ENCODE results near the gene MXD3. TPM values are rescaled to one million over a fixed set of nuclear protein-coding genes. Genes with fewer than 3 reads are reported as not detected.
"Not testable (repeated sequence)": the region's sequence is repeated elsewhere in the genome, so short reads cannot be mapped to it uniquely, and the experiment has no call there.

The MXD3 gene
- total RNA-seq: 10 to 100 TPM; 45.0 to 51.7 TPM

GRCh38 chr5:177311723-177312648 lies at the start of gene MXD3:
Gene MXD3, minus strand, starts transcription at chr5:177311898. Its CDS starts 68 bp downstream, at chr5:177311830.
- H3K4me3 Mint-ChIP-seq: peak within 1 kb of the TSS; percentile 97
- DNase-seq: peak; percentile 99
- peaks cover 3% of the 10 kb centered on the region for H3K27me3 Mint-ChIP-seq (ENCODE audit: low read depth)
- intact Hi-C loops (cut with micrococcal nuclease): loop anchor here (1.0 to 10.0 kb wide), 9 partner anchors 9 to 775 kb away; partner anchors contain the start of genes GRK6, LMAN2, PDLIM7 and PRELID1
- H3K9me3 Mint-ChIP-seq: no peaks in the 10 kb centered on the region
- peaks cover 20% of the 10 kb centered on the region for H3K4me1 Mint-ChIP-seq (ENCODE audit: low read depth)
- CTCF ChIA-PET: interaction anchor here (0.7 to 2.4 kb wide), 15 partner anchors 24 to 292 kb away, joined by 3 to 21 read pairs (median 5); no protein-coding TSS in a partner anchor
- H3K27ac Mint-ChIP-seq: peak within 1 kb of the TSS; percentile 82
- H3K36me3 Mint-ChIP-seq (ENCODE audit: low read depth): peaks cover 6% of the 10 kb centered on the region

- H3K4me3 Mint-ChIP-seq; H3K27me3 Mint-ChIP-seq (ENCODE audit: low read depth); DNase-seq; H3K9me3 Mint-ChIP-seq; H3K36me3 Mint-ChIP-seq (ENCODE audit: low read depth); H3K27ac Mint-ChIP-seq; intact Hi-C loops (cut with micrococcal nuclease): not testable (repeated sequence)
- H3K4me1 Mint-ChIP-seq (ENCODE audit: low read depth): peaks cover 89% of the 10 kb centered on the region
- CTCF ChIA-PET: interaction anchor here (0.8 to 6.3 kb wide), 12 partner anchors 9 to 247 kb away, joined by 3 to 50 read pairs (median 4); no protein-coding TSS in a partner anchor
Observed at GRCh38 chr5:177360740-177361139, 49.0 kb upstream of the MXD3 start.

GRCh38 chr5:177359860-177360259 lies 48.2 kb upstream of the MXD3 start:
- intact Hi-C loops (cut with micrococcal nuclease): loop anchor here (5.0 kb wide), 1 partner anchor 228 kb away; the partner anchor contains the start of gene NSD1
- Mint-ChIP-seq H3K4me3 (peak overlapping the region; percentile 88), H3K36me3 (ENCODE audit: low read depth) (no peaks in the 10 kb centered on the region), H3K9me3 (peaks cover 7% of the 10 kb centered on the region), H3K4me1 (ENCODE audit: low read depth) (peaks cover 82% of the 10 kb centered on the region), H3K27me3 (ENCODE audit: low read depth) (no peaks in the 10 kb centered on the region), H3K27ac (peak overlapping the region; percentile 87)
- CTCF ChIA-PET: interaction anchor here (0.5 to 6.3 kb wide), 4 partner anchors 11 to 24 kb away, joined by 3 to 50 read pairs (median 4); no protein-coding TSS in a partner anchor
- no peak for DNase-seq

GRCh38 chr5:177359451-177359851 lies 47.8 kb upstream of the MXD3 start:
- H3K4me1 Mint-ChIP-seq (ENCODE audit: low read depth): peaks cover 78% of the 10 kb centered on the region
- H3K27me3 Mint-ChIP-seq (ENCODE audit: low read depth): no peaks in the 10 kb centered on the region
- H3K36me3 Mint-ChIP-seq (ENCODE audit: low read depth): no peaks in the 10 kb centered on the region
- CTCF ChIA-PET: interaction anchor here (1.1 to 6.3 kb wide), 2 partner anchors 12 to 24 kb away, joined by 3 to 50 read pairs; no protein-coding TSS in a partner anchor
- intact Hi-C loops (cut with micrococcal nuclease): loop anchor here (5.0 kb wide), 1 partner anchor 227 kb away; the partner anchor contains the start of gene NSD1
- no peak for DNase-seq
- peak overlapping the region; percentile 88 for H3K4me3 Mint-ChIP-seq
- H3K27ac Mint-ChIP-seq: peak overlapping the region; percentile 87
- peaks cover 7% of the 10 kb centered on the region for H3K9me3 Mint-ChIP-seq

GRCh38 chr5:177358370-177358819 lies 46.7 kb upstream of the MXD3 start:
- Mint-ChIP-seq H3K4me1 (ENCODE audit: low read depth) (peaks cover 69% of the 10 kb centered on the region), H3K9me3 (peaks cover 7% of the 10 kb centered on the region), H3K27ac (peak overlapping the region; percentile 87), H3K4me3 (peak overlapping the region; percentile 88), H3K36me3 (ENCODE audit: low read depth) (no peaks in the 10 kb centered on the region), H3K27me3 (ENCODE audit: low read depth) (no peaks in the 10 kb centered on the region)
- CTCF ChIA-PET: interaction anchor here (0.8 to 6.3 kb wide), 6 partner anchors 10 to 49 kb away, joined by 3 to 50 read pairs (median 4); no protein-coding TSS in a partner anchor
- intact Hi-C loops (cut with micrococcal nuclease): loop anchor here (5.0 kb wide), 1 partner anchor 226 kb away; the partner anchor contains the start of gene NSD1
- DNase-seq: no peak

- Mint-ChIP-seq H3K27ac (peak within 1 kb of the TSS; percentile 87), H3K36me3 (ENCODE audit: low read depth) (no peaks in the 10 kb centered on the region), H3K27me3 (ENCODE audit: low read depth) (no peaks in the 10 kb centered on the region), H3K4me3 (peak within 1 kb of the TSS; percentile 88), H3K9me3 (peaks cover 7% of the 10 kb centered on the region), H3K4me1 (ENCODE audit: low read depth) (peaks cover 62% of the 10 kb centered on the region)
- CTCF ChIA-PET: interaction anchor here (0.8 to 6.3 kb wide), 6 partner anchors 14 to 48 kb away, joined by 3 to 50 read pairs (median 4); no protein-coding TSS in a partner anchor
- intact Hi-C loops (cut with micrococcal nuclease): loop anchor here (5.0 kb wide), 1 partner anchor 225 kb away; the partner anchor contains the start of gene NSD1
- peak; percentile 73 for DNase-seq
Observed at GRCh38 chr5:177357459-177358351, 46.0 kb upstream of the MXD3 start, which contains the start of gene RGS14. Gene RGS14, plus strand, starts transcription at chr5:177357924. Its CDS starts 101 bp downstream, at chr5:177358025.

- no peaks in the 10 kb centered on the region for H3K27me3 Mint-ChIP-seq (ENCODE audit: low read depth)
- no peak for DNase-seq
- peaks cover 56% of the 10 kb centered on the region for H3K4me1 Mint-ChIP-seq (ENCODE audit: low read depth)
- H3K36me3 Mint-ChIP-seq (ENCODE audit: low read depth): no peaks in the 10 kb centered on the region
- CTCF ChIA-PET: interaction anchor here (1.0 to 6.3 kb wide), 2 partner anchors 14 to 33 kb away, joined by 4 to 50 read pairs; no protein-coding TSS in a partner anchor
- intact Hi-C loops (cut with micrococcal nuclease): loop anchor here (5.0 kb wide), 1 partner anchor 225 kb away; the partner anchor contains the start of gene NSD1
- H3K27ac Mint-ChIP-seq: peak overlapping the region; percentile 28
- peak overlapping the region; percentile 88 for H3K4me3 Mint-ChIP-seq
- H3K9me3 Mint-ChIP-seq: peaks cover 7% of the 10 kb centered on the region
Observed at GRCh38 chr5:177357146-177357458, 45.4 kb upstream of the MXD3 start.

- H3K4me3 Mint-ChIP-seq: no peak overlapping the region
- no peak for DNase-seq
- peaks cover 7% of the 10 kb centered on the region for H3K9me3 Mint-ChIP-seq
- H3K36me3 Mint-ChIP-seq (ENCODE audit: low read depth): no peaks in the 10 kb centered on the region
- no peaks in the 10 kb centered on the region for H3K27me3 Mint-ChIP-seq (ENCODE audit: low read depth)
- H3K4me1 Mint-ChIP-seq (ENCODE audit: low read depth): peaks cover 52% of the 10 kb centered on the region
- intact Hi-C loops (cut with micrococcal nuclease): loop anchor here (5.0 kb wide), 1 partner anchor 224 kb away; the partner anchor contains the start of gene NSD1
- CTCF ChIA-PET: interaction anchor here (1.0 to 6.3 kb wide), 2 partner anchors 14 to 34 kb away, joined by 4 to 50 read pairs; no protein-coding TSS in a partner anchor
- H3K27ac Mint-ChIP-seq: no peak overlapping the region
Observed at GRCh38 chr5:177356746-177357145, 45.0 kb upstream of the MXD3 start.

- no peak for DNase-seq
- Mint-ChIP-seq H3K27ac (no peak overlapping the region), H3K36me3 (ENCODE audit: low read depth) (no peaks in the 10 kb centered on the region), H3K27me3 (ENCODE audit: low read depth) (no peaks in the 10 kb centered on the region), H3K4me1 (ENCODE audit: low read depth) (peaks cover 44% of the 10 kb centered on the region), H3K9me3 (peaks cover 7% of the 10 kb centered on the region), H3K4me3 (no peak overlapping the region)
- intact Hi-C loops (cut with micrococcal nuclease): loop anchor here (5.0 kb wide), 1 partner anchor 224 kb away; the partner anchor contains the start of gene NSD1
- CTCF ChIA-PET: interaction anchor here (1.0 kb wide), 2 partner anchors 8 to 15 kb away, joined by 3 to 7 read pairs; no protein-coding TSS in a partner anchor
Observed at GRCh38 chr5:177355868-177356168, 44.1 kb upstream of the MXD3 start.

GRCh38 chr5:177355162-177355867 lies 43.6 kb upstream of the MXD3 start:
- CTCF ChIA-PET: interaction anchor here (0.7 to 1.2 kb wide), 4 partner anchors 8 to 45 kb away, joined by 3 to 7 read pairs (median 4); no protein-coding TSS in a partner anchor
- no peak overlapping the region for H3K27ac Mint-ChIP-seq
- H3K4me1 Mint-ChIP-seq (ENCODE audit: low read depth): peaks cover 46% of the 10 kb centered on the region
- intact Hi-C loops (cut with micrococcal nuclease): loop anchor here (5.0 kb wide), 1 partner anchor 223 kb away; the partner anchor contains the start of gene NSD1
- H3K36me3 Mint-ChIP-seq (ENCODE audit: low read depth): no peaks in the 10 kb centered on the region
- H3K27me3 Mint-ChIP-seq (ENCODE audit: low read depth): no peaks in the 10 kb centered on the region
- H3K4me3 Mint-ChIP-seq: no peak overlapping the region
- H3K9me3 Mint-ChIP-seq: peaks cover 7% of the 10 kb centered on the region
- no peak for DNase-seq
